GM12878 (cell line): ENCODE measurements around the gene EEF2K. TPM values are rescaled to one million over a fixed set of nuclear protein-coding genes. Genes with fewer than 3 reads are reported as not detected.

Experiments
- ATF3 ChIP-seq: IDR thresholded peaks from 2 replicates; pipeline ENCODE4 v1.6.1; 2011; ENCODE audit warnings: low read depth, mild to moderate bottlenecking, low read length, moderate library complexity, borderline replicate concordance; ENCODE audit errors: extremely low read depth
- CHD2 ChIP-seq: IDR thresholded peaks from 2 replicates; pipeline ENCODE4 v1.6.1; 2011; ENCODE audit warnings: low read depth, low read length, improper control_type of control experiment, borderline replicate concordance
- CREM ChIP-seq: IDR thresholded peaks from 2 replicates; pipeline ENCODE4 v1.6.1; 2014; ENCODE audit warnings: antibody characterized with exemption, low read depth
- DPF2 ChIP-seq: fragments of 450-650 bp; IDR thresholded peaks from 2 replicates; pipeline ENCODE4 v1.6.1; 2017; ENCODE audit warnings: mild to moderate bottlenecking
- ELK1 ChIP-seq: IDR thresholded peaks from 2 replicates; pipeline ENCODE4 v1.6.1; 2012; ENCODE audit warnings: low read depth, low read length, improper control_type of control experiment
- EP300 ChIP-seq, 2 experiments: fragments of 150-350 bp in 1 of 2; IDR thresholded peaks; 2 replicates each; pipeline ENCODE4 v1.6.1; 2011 to 2012; ENCODE audit warnings: low read depth in 2 of 2, low read length in 2 of 2, borderline replicate concordance in 1 of 2, improper control_type of control experiment in 1 of 2, inconsistent platforms in 1 of 2; ENCODE audit not compliant: control insufficient read depth in 1 of 2
- FOXK2 ChIP-seq: fragments of 450-650 bp; IDR thresholded peaks from 2 replicates; pipeline ENCODE4 v1.6.1; 2017; ENCODE audit warnings: mild to moderate bottlenecking, moderate library complexity
- GABPA ChIP-seq: IDR thresholded peaks from 2 replicates; pipeline ENCODE4 v1.6.1; 2014; ENCODE audit warnings: antibody characterized with exemption, low read depth, mild to moderate bottlenecking, inconsistent platforms
- HDGF ChIP-seq: fragments of 450-650 bp; IDR thresholded peaks from 2 replicates; pipeline ENCODE4 v1.6.1; 2016; ENCODE audit warnings: antibody characterized with exemption
- MEF2B ChIP-seq: fragments of 450-650 bp; IDR thresholded peaks from 2 replicates; pipeline ENCODE4 v1.6.1; 2018; ENCODE audit warnings: mild to moderate bottlenecking, moderate library complexity; ENCODE audit not compliant: partially characterized antibody, poor library complexity, severe bottlenecking
- PKNOX1 ChIP-seq: fragments of 450-650 bp; IDR thresholded peaks from 2 replicates; pipeline ENCODE4 v1.6.1; 2016; ENCODE audit warnings: mild to moderate bottlenecking
- RB1 ChIP-seq: fragments of 450-650 bp; formaldehyde crosslinking; IDR thresholded peaks from 2 replicates; pipeline ENCODE4 v1.6.1; 2017; ENCODE audit warnings: mild to moderate bottlenecking, borderline replicate concordance
- SRF ChIP-seq, 2 experiments: IDR thresholded peaks; 2 replicates each; pipeline ENCODE4 v1.6.1; 2011; ENCODE audit warnings: low read depth in 2 of 2, low read length in 2 of 2, mild to moderate bottlenecking in 1 of 2, moderate library complexity in 1 of 2
- ZNF687 ChIP-seq: fragments of 450-650 bp; IDR thresholded peaks from 2 replicates; pipeline ENCODE4 v1.6.1; 2017; ENCODE audit warnings: mild to moderate bottlenecking, moderate library complexity
- polyA plus RNA-seq, 11 experiments: library from polyadenylated mRNA; depleted of rRNA in 4 of 11; unstranded in 6 of 11; stranded (reverse) in 5 of 11; fragments of >200 nt; fragmentation: Nextera tagmentation in 4 of 11; fragmentation: Illumina TruSeq in 1 of 11; extraction: Ambion mirVana in 4 of 11; extraction: Trizol in 1 of 11; gene quantifications; 1 replicate in 1 of 11; 2 replicates in 10 of 11; pipeline versions ENCODE4 v1.2.1 to v1.2.3, GENCODE V29; 2011 to 2016; ENCODE audit warnings: inconsistent platforms in 2 of 11, missing spikeins in 2 of 11, low read depth in 1 of 11
- total RNA-seq, 4 experiments: library from RNA; depleted of rRNA in 3 of 4; stranded (reverse); fragments of >200 nt in 3 of 4; fragmentation: Illumina TruSeq in 1 of 4; extraction: Trizol in 1 of 4; gene quantifications; 2 replicates each; pipeline versions ENCODE4 v1.2.1 to v1.2.3, GENCODE V29; 2013 to 2021
- TF ChIP-seq, protein P1 (sequence below): fragments of 450-650 bp; formaldehyde crosslinking; IDR thresholded peaks from 2 replicates; pipeline ENCODE4 v1.4.0; 2020; ENCODE audit warnings: mild to moderate bottlenecking, moderate library complexity
- TF ChIP-seq, protein P2 (sequence below): IDR thresholded peaks from 2 replicates; pipeline ENCODE4 v1.6.1; 2011; ENCODE audit warnings: mild to moderate bottlenecking, low read depth, low read length, moderate library complexity; ENCODE audit not compliant: insufficient replicate concordance

The EEF2K gene
- total and polyA plus RNA-seq, 10 of the 15 experiments (the other 5 are each of a cell fraction or from before 2014, with no cell fraction given) = 2.0 to 29.6 (median 12.2) TPM

GRCh38 chr16:22192261-22193062 is 13.6 kb upstream of the EEF2K start (continued):
- no peak for TF ChIP-seq ATF3
- TF ChIP-seq SRF (IDR thresholded peaks at IDR 0.05; ENCODE audit: low read depth in 2 of 2, low read length in 2 of 2) = no peak
- TF ChIP-seq, protein P1, sequence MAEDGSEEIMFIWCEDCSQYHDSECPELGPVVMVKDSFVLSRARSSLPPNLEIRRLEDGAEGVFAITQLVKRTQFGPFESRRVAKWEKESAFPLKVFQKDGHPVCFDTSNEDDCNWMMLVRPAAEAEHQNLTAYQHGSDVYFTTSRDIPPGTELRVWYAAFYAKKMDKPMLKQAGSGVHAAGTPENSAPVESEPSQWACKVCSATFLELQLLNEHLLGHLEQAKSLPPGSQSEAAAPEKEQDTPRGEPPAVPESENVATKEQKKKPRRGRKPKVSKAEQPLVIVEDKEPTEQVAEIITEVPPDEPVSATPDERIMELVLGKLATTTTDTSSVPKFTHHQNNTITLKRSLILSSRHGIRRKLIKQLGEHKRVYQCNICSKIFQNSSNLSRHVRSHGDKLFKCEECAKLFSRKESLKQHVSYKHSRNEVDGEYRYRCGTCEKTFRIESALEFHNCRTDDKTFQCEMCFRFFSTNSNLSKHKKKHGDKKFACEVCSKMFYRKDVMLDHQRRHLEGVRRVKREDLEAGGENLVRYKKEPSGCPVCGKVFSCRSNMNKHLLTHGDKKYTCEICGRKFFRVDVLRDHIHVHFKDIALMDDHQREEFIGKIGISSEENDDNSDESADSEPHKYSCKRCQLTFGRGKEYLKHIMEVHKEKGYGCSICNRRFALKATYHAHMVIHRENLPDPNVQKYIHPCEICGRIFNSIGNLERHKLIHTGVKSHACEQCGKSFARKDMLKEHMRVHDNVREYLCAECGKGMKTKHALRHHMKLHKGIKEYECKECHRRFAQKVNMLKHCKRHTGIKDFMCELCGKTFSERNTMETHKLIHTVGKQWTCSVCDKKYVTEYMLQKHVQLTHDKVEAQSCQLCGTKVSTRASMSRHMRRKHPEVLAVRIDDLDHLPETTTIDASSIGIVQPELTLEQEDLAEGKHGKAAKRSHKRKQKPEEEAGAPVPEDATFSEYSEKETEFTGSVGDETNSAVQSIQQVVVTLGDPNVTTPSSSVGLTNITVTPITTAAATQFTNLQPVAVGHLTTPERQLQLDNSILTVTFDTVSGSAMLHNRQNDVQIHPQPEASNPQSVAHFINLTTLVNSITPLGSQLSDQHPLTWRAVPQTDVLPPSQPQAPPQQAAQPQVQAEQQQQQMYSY (CRISPR knock-in tag) = no peak
- TF ChIP-seq GABPA = no peak
- peak; percentile 13 to 53; a peak in 3 of 4 replicates for TF ChIP-seq EP300 (IDR thresholded peaks at IDR 0.05; ENCODE audit: borderline replicate concordance in 1 of 2, control insufficient read depth in 1 of 2, low read depth in 2 of 2, low read length in 2 of 2)
- no peak for TF ChIP-seq MEF2B
- TF ChIP-seq, protein P2, sequence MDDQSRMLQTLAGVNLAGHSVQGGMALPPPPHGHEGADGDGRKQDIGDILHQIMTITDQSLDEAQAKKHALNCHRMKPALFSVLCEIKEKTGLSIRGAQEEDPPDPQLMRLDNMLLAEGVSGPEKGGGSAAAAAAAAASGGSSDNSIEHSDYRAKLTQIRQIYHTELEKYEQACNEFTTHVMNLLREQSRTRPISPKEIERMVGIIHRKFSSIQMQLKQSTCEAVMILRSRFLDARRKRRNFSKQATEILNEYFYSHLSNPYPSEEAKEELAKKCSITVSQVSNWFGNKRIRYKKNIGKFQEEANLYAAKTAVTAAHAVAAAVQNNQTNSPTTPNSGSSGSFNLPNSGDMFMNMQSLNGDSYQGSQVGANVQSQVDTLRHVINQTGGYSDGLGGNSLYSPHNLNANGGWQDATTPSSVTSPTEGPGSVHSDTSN = no peak
- no peak for TF ChIP-seq RB1
- TF ChIP-seq FOXK2 = peak; percentile 82
- TF ChIP-seq PKNOX1 = no peak
- 0 out of 2 replicates have a peak, but pooled peaks have one; percentile 25 for TF ChIP-seq CHD2
- TF ChIP-seq ELK1 = no peak
- peak; percentile 92 for TF ChIP-seq ZNF687
- TF ChIP-seq CREM = no peak
- no peak; the same call in none of the 2 replicates for TF ChIP-seq HDGF
- peak; percentile 64; the same call in 1 of the 2 replicates for TF ChIP-seq DPF2
